Thoracic aorta (tissue), 2 donors: ENCODE measurements around the gene DHX15. TPM values are rescaled to one million over a fixed set of nuclear protein-coding genes. Genes with fewer than 3 reads are reported as not detected.

ENCODE experiments used
- ATAC-seq: fragments of 150-250 bp; one replicate; pipeline ENCODE4 v1.8.0; 2017; ENCODE audit warnings: low read depth; ENCODE audit not compliant: insufficient number of reproducible peaks, low FRiP score
- DNase-seq: peaks from one replicate; pipeline ENCODE4 v3.0.0-alpha.2; 2020; ENCODE audit warnings: low spot score
- H3K27ac ChIP-seq, 2 donors: fragments of 200-600 bp; sonication (generic); 1 replicate in 1 of 2; 2 replicates in 1 of 2; pipeline ENCODE4 v1.5.1; 2016; ENCODE audit warnings: mild to moderate bottlenecking in 2 of 2, moderate library complexity in 2 of 2
- H3K27me3 ChIP-seq: fragments of 200-600 bp; sonication (generic); replicated peaks from 2 replicates; pipeline ENCODE4 v1.6.0; 2016; ENCODE audit warnings: mild to moderate bottlenecking; ENCODE audit not compliant: insufficient read depth
- H3K36me3 ChIP-seq: fragments of 200-600 bp; sonication (generic); one replicate; pipeline ENCODE4 v1.5.1; 2016
- H3K4me1 ChIP-seq, 2 donors: fragments of 200-600 bp; sonication (generic); 1 replicate in 1 of 2; 2 replicates in 1 of 2; pipeline versions ENCODE4 v1.5.1 to v1.6.0; 2016; ENCODE audit warnings: low read depth in 2 of 2, mild to moderate bottlenecking in 1 of 2; ENCODE audit not compliant: control insufficient read depth in 1 of 2
- H3K4me3 ChIP-seq: fragments of 200-600 bp; sonication (generic); 2 replicates; pipeline ENCODE4 v1.5.1; 2016; ENCODE audit warnings: mild to moderate bottlenecking
- H3K9me3 ChIP-seq: fragments of 200-600 bp; sonication (generic); 2 replicates; pipeline ENCODE4 v1.5.1; 2016
- CTCF ChIP-seq: fragments of 200-600 bp; sonication (generic); IDR thresholded peaks from one replicate; pipeline ENCODE4 v1.5.1; 2019; ENCODE audit warnings: antibody characterized with exemption
- total RNA-seq, 2 donors: library from RNA; depleted of rRNA; stranded (reverse); fragments of >200 nt; gene quantifications; one replicate each; pipeline versions ENCODE4 v1.1.0 to v1.2.3, GENCODE V29; 2016

Gene DHX15
- total RNA-seq, 2 donors from 2014 or later: 101 to 171 TPM

- H3K27ac ChIP-seq: no peak overlapping the region
- peaks cover 33 to 58% of the 10 kb centered on the region in 2 donors for H3K4me1 ChIP-seq
- no peak overlapping the region for H3K4me3 ChIP-seq
- no peaks in the 10 kb centered on the region for H3K36me3 ChIP-seq
- TF ChIP-seq CTCF: no peak
- H3K9me3 ChIP-seq: no peaks in the 10 kb centered on the region
- H3K27me3 ChIP-seq: no peaks in the 10 kb centered on the region
- ATAC-seq (no peak), DNase-seq (no peak)
Observed at GRCh38 chr4:24568425-24568824, 15.9 kb downstream of the DHX15 start.

GRCh38 chr4:24565054-24565453 lies 19.3 kb downstream of the DHX15 start:
- no peak overlapping the region for H3K27ac ChIP-seq
- DNase-seq (no peak), ATAC-seq (no peak)
- H3K4me3 ChIP-seq: no peak overlapping the region
- H3K36me3 ChIP-seq: no peaks in the 10 kb centered on the region
- no peaks in the 10 kb centered on the region for H3K9me3 ChIP-seq
- TF ChIP-seq CTCF: no peak
- peaks cover 22 to 42% of the 10 kb centered on the region in 2 donors for H3K4me1 ChIP-seq
- H3K27me3 ChIP-seq: no peaks in the 10 kb centered on the region

GRCh38 chr4:24564488-24564887 lies 19.9 kb downstream of the DHX15 start:
- Histone ChIP-seq H3K4me1 (peaks cover 16 to 45% of the 10 kb centered on the region in 2 donors), H3K27ac (no peak overlapping the region), H3K27me3 (no peaks in the 10 kb centered on the region), H3K36me3 (no peaks in the 10 kb centered on the region), H3K4me3 (no peak overlapping the region), H3K9me3 (no peaks in the 10 kb centered on the region)
- ATAC-seq (no peak), DNase-seq (no peak)
- TF ChIP-seq CTCF: no peak

- H3K4me1 ChIP-seq: peaks cover 27 to 60% of the 10 kb centered on the region in 2 donors
- H3K27ac ChIP-seq: no peak overlapping the region
- no peaks in the 10 kb centered on the region for H3K27me3 ChIP-seq
- ATAC-seq (no peak), DNase-seq (no peak)
- no peaks in the 10 kb centered on the region for H3K36me3 ChIP-seq
- TF ChIP-seq CTCF: no peak
- H3K4me3 ChIP-seq: no peak overlapping the region
- H3K9me3 ChIP-seq: no peaks in the 10 kb centered on the region
Observed at GRCh38 chr4:24561438-24562139, 22.8 kb downstream of the DHX15 start.

GRCh38 chr4:24560868-24561368 lies 23.4 kb downstream of the DHX15 start:
- Histone ChIP-seq H3K4me3 (no peak overlapping the region), H3K27me3 (no peaks in the 10 kb centered on the region), H3K36me3 (no peaks in the 10 kb centered on the region), H3K27ac (no peak overlapping the region), H3K9me3 (no peaks in the 10 kb centered on the region), H3K4me1 (peaks cover 28 to 60% of the 10 kb centered on the region in 2 donors)
- DNase-seq: no peak
- no peak for TF ChIP-seq CTCF
- ATAC-seq: no peak
